OCI-LY1 (cell line): ENCODE measurements around the gene SYT5.

Source experiments
- EZH2 ChIP-seq: fragments of 200-600 bp; sonication (generic), shearing (Covaris generic); IDR thresholded peaks from 2 replicates; pipeline ENCODE4 v1.8.0; 2017; ENCODE audit warnings: borderline replicate concordance, mixed run types, mild to moderate bottlenecking, antibody characterized with exemption, low read length, moderate library complexity, mixed read lengths
- TF ChIP-seq, protein P1 (sequence below): fragments of 200-600 bp; sonication (generic), shearing (Covaris generic); IDR thresholded peaks from 2 replicates; pipeline ENCODE4 v1.5.1; 2017; ENCODE audit warnings: mild to moderate bottlenecking, antibody characterized with exemption, low read length, moderate library complexity, mixed read lengths

DNA sequence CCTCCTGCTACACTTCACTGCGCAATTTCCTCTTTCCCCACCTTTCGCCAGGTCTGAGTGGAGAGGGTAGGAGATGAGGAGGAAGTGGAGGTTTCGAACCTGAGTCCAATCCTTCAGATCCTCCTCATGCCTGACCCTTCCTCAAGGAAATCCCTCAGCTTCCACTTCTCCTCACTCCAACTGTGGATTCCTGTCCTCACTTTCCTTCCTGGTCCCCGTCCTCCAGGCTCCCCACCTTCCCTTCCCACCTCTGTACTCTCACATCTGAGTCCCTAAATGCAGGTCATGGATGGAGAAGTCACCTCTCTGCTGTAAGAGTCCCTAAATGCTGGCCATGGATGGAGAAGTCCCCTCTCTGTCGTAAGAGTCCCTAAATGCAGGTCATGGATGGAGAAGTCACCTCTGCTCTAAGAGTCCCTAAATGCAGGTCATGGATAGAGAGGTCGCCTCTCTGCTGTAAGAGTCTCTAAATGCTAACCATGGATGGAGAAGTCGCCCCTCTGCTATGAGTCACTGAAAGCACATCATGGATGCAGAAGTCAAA, 45.4 kb upstream of the SYT5 start:
- TF ChIP-seq, protein P1, sequence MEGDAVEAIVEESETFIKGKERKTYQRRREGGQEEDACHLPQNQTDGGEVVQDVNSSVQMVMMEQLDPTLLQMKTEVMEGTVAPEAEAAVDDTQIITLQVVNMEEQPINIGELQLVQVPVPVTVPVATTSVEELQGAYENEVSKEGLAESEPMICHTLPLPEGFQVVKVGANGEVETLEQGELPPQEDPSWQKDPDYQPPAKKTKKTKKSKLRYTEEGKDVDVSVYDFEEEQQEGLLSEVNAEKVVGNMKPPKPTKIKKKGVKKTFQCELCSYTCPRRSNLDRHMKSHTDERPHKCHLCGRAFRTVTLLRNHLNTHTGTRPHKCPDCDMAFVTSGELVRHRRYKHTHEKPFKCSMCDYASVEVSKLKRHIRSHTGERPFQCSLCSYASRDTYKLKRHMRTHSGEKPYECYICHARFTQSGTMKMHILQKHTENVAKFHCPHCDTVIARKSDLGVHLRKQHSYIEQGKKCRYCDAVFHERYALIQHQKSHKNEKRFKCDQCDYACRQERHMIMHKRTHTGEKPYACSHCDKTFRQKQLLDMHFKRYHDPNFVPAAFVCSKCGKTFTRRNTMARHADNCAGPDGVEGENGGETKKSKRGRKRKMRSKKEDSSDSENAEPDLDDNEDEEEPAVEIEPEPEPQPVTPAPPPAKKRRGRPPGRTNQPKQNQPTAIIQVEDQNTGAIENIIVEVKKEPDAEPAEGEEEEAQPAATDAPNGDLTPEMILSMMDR, result no peak
- TF ChIP-seq EZH2, result no peak
